Panc1 (cell line): ENCODE results near the gene F11.

ENCODE experiments used
- CTCF ChIP-seq: fragments of 450-650 bp; IDR thresholded peaks from 2 replicates; pipeline ENCODE4 v1.5.1; 2017; ENCODE audit warnings: mild to moderate bottlenecking
- POLR2AphosphoS5 ChIP-seq: IDR thresholded peaks from 2 replicates; pipeline ENCODE4 v1.6.1; 2012; ENCODE audit warnings: mild to moderate bottlenecking, low read depth, low read length, moderate library complexity
- SIN3A ChIP-seq: IDR thresholded peaks from 2 replicates; pipeline ENCODE4 v1.6.1; 2012; ENCODE audit warnings: low read depth, mild to moderate bottlenecking, low read length, moderate library complexity, borderline replicate concordance; ENCODE audit not compliant: insufficient read depth

- TF ChIP-seq CTCF, result no peak
- TF ChIP-seq SIN3A, result no peak
- no peak for TF ChIP-seq POLR2AphosphoS5
Measured at GRCh38 chr4:186240848-186241491, 25.0 kb upstream of the F11 start.
